OCI-LY1 (cell line): ENCODE results near the gene ANKRD33B.

ENCODE experiments used
- CTCF ChIP-seq: fragments of 200-600 bp; sonication (generic), shearing (Covaris generic); IDR thresholded peaks from 2 replicates; pipeline ENCODE4 v1.5.1; 2017; ENCODE audit warnings: mild to moderate bottlenecking, antibody characterized with exemption, low read length, moderate library complexity, mixed read lengths
- EZH2 ChIP-seq: fragments of 200-600 bp; sonication (generic), shearing (Covaris generic); IDR thresholded peaks from 2 replicates; pipeline ENCODE4 v1.8.0; 2017; ENCODE audit warnings: borderline replicate concordance, mixed run types, mild to moderate bottlenecking, antibody characterized with exemption, low read length, moderate library complexity, mixed read lengths

- TF ChIP-seq CTCF (no peak), EZH2 (no peak)
Observed at GRCh38 chr5:10704949-10705621, 141.2 kb downstream of the ANKRD33B start.
